Cardiac fibroblast (primary cell): ENCODE results near the gene STPG2.
"Not testable (repeated sequence)": the region's sequence is repeated elsewhere in the genome, so short reads cannot be mapped to it uniquely, and the experiment has no call there.

Source experiments
- DNase-seq, 2 donors: peaks; one replicate each; pipeline versions ENCODE4 v3.0.0 to v3.0.0-alpha.2; 2010; ENCODE audit warnings: low read depth in 2 of 2
- H3K4me3 ChIP-seq, 2 donors: replicated peaks in 1 of 2; 1 replicate in 1 of 2; 2 replicates in 1 of 2; pipeline ENCODE4 v1.5.1; 2011; ENCODE audit warnings: low read depth in 2 of 2, low read length in 2 of 2, mild to moderate bottlenecking in 2 of 2, moderate library complexity in 1 of 2
- TF ChIP-seq, protein P1 (sequence below): IDR thresholded peaks from one replicate; pipeline ENCODE4 v1.5.1; 2011; ENCODE audit warnings: low read depth, mild to moderate bottlenecking, low read length, inconsistent platforms

The STPG2 gene

DNA sequence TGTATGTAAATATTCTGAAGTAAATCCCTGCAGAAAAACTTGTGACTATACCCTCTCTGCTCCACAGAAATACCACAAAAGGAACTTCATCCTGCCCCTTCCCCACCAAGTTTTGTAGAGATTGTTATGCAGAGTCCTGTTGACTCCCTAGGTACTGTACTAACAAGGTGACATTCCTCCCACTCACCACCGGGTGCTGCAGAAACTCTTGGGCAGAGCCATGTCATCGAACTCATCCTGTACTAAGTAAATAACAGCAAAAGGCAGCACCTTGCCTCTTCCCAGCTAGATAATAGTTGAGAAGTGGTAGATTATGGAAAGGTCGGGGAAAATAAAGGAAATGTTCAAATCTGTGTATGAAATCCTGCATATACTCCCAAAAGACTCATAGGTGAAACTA is 233.3 kb downstream of the STPG2 start:
- TF ChIP-seq, protein P1, sequence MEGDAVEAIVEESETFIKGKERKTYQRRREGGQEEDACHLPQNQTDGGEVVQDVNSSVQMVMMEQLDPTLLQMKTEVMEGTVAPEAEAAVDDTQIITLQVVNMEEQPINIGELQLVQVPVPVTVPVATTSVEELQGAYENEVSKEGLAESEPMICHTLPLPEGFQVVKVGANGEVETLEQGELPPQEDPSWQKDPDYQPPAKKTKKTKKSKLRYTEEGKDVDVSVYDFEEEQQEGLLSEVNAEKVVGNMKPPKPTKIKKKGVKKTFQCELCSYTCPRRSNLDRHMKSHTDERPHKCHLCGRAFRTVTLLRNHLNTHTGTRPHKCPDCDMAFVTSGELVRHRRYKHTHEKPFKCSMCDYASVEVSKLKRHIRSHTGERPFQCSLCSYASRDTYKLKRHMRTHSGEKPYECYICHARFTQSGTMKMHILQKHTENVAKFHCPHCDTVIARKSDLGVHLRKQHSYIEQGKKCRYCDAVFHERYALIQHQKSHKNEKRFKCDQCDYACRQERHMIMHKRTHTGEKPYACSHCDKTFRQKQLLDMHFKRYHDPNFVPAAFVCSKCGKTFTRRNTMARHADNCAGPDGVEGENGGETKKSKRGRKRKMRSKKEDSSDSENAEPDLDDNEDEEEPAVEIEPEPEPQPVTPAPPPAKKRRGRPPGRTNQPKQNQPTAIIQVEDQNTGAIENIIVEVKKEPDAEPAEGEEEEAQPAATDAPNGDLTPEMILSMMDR = peak; percentile 8
- peak in 1 of 2 donors; percentile 0 for DNase-seq
- H3K4me3 ChIP-seq = no peak overlapping the region

DNA sequence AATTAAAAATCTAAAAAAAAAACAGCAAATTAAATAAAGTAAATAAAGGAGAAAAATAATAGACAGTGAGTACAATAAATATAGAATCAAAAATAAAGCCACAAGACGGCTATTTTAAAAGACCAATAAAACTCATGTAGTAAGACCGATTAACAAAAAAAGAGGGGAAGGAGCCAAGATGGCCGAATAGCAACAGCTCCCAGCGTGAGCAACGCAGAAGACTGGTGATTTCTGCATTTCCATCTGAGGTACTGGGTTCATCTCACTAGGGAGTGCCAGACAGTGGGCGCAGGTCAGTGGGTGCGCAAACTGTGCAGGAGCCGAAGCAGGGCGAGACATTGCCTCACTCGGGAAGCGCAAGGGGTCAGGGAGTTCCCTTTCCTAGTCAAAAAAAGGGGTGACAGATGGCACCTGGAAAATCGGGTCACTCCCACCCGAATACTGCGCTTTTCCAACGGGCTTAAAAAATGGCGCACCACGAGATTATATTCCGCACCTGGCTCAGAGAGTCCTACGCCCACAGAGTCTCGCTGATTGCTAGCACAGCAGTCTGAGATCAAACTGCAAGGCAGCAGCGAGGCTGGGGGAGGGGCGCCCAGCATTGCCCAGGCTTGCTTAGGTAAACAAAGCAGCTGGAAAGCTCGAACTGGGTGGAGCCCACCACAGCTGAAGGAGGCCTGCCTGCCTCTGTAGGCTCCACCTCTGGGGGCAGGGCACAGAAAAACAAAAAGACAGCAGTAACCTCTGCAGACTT is 239.7 kb downstream of the STPG2 start:
- H3K4me3 ChIP-seq, DNase-seq: not testable (repeated sequence)

DNA sequence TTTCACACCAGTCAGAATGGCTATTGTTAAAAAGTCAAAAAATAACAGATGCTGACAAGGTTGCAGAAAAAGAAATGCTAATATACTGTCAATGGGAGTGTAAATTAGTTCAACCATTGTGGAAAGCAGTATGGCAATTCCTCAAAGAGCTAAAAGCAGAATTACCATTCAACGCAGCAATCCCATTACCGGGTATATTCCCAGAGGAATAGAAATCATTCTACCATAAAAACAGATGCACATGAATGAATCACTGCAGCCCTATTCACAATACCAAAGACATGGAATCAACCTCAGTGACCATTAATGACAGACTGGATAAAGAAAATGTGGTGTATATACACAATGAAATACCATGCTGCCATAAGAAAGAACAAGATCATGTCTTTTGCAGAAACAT is 243.0 kb downstream of the STPG2 start:
- TF ChIP-seq, protein P1 = no peak
- H3K4me3 ChIP-seq = no peak overlapping the region
- DNase-seq = no peak

DNA sequence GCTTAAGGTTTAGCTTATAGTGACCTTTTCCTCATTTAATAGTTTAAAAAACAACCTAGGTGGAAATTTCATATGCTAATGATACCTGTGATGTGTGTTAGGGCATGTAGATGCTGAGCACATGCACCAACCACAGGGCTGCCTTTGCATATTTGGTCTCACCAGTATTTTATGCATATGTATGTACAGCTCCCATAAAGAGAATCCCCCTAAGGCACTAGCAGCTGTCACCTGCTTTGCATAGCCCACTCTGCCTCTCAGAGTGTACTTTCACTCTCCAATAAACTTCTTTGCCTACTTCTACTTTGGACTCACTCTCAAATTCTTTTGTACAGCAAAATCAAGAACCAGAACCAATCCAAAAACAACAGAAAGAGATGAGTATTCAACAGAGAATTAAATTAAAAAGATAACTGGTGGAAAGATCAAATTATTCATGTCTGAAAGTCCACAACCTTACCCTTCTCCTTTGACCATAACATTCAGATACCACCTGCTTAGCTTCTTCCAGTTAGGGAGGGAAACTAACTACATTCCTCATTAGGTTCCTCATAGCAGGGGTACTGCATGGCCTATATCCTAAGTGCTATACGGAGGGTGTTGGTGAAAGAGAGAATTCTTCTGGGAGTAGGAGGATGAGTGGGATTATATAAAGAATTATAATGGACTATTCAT is 250.5 kb downstream of the STPG2 start:
- TF ChIP-seq, protein P1 = no peak
- DNase-seq = no peak
- H3K4me3 ChIP-seq = no peak overlapping the region

DNA sequence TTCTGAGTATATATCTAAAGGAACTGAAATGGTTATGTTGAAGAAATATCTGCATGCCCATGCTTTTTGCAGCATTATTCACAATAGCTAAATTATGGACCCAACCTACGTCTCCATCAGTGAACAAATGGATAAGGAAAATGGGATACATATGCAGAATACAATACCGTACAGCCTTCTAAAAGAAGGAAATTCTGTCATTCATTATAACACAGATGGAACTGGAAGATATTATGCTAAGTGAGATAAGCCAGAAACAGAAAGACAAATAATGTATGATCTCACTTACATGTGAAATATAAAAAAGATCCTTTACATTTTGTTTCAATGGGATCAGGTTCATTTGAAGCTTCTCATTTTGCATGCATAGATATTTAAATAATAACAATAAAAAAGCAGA is 263.3 kb downstream of the STPG2 start:
- no peak overlapping the region for H3K4me3 ChIP-seq
- DNase-seq = no peak
- TF ChIP-seq, protein P1 = no peak

DNA sequence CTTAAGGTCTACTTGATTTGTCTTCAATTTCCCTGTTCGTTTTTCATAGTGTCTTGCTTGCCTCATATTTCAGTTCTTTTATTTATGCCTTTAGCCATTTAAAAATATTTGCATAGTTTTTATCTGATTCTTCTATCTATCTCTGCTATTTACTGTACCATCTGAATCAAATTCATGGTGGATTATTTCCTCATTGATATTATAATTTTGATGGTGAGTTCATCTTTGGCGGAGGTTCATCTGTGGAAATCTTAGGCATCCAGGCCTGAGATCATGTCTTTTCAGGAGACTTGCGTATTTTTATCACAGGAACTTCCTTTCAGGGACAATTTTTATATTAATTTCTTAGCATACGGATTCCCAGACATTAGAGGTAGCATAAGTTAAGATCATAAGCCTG is 275.2 kb downstream of the STPG2 start:
- DNase-seq = no peak
- H3K4me3 ChIP-seq = no peak overlapping the region
- TF ChIP-seq, protein P1 = no peak

DNA sequence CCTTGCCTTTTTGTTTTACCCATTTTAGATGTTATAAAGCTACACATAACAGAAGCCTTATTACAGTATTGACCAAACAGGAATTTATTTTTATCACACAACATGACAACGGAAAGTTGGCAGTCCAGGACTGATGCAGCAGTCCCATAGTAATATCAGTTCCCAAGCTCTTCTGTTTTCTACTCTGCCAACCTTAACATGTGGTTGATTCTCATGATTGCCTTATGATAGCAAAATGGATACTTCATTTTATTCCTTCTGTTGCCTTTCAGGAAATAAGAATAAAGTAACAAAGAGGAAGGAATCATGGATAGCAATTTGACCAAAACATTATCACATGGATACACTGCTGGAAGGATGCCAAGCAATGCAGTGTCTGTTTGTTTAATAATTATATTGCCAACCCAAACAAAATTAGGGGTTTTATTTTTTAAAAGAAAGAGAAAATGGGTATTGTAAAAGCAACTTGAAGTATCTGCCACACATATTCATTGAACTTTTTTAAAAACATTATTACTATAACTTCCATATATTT is 275.7 kb downstream of the STPG2 start:
- DNase-seq = no peak
- TF ChIP-seq, protein P1 = no peak
- H3K4me3 ChIP-seq = no peak overlapping the region
